SIG-M5 treated with dmso at 0.1 percent for 504 hours (cell line): ENCODE data around the gene SLIT3.

Source experiments
- DNase-seq: peaks from one replicate; lab custom pipeline; 2025; ENCODE audit not compliant: unreplicated experiment; lab: John Stamatoyannopoulos, UW

The SLIT3 gene

GRCh38 chr5:168669156-168669555 is 631.8 kb downstream of the SLIT3 start:
- no peak for DNase-seq

GRCh38 chr5:168668078-168668477 is 632.9 kb downstream of the SLIT3 start:
- DNase-seq, result no peak

GRCh38 chr5:168667301-168667840 is 633.6 kb downstream of the SLIT3 start:
- no peak for DNase-seq

GRCh38 chr5:168666356-168666755 is 634.6 kb downstream of the SLIT3 start:
- no peak for DNase-seq

- DNase-seq, result no peak
Measured at GRCh38 chr5:168663276-168664004, 637.5 kb downstream of the SLIT3 start.

GRCh38 chr5:168661593-168662485 is 639.1 kb downstream of the SLIT3 start:
- DNase-seq, result no peak

GRCh38 chr5:168660691-168661090 is 640.2 kb downstream of the SLIT3 start:
- no peak for DNase-seq

GRCh38 chr5:168659286-168659847 is 641.6 kb downstream of the SLIT3 start:
- no peak for DNase-seq

GRCh38 chr5:168658394-168658793 is 642.5 kb downstream of the SLIT3 start:
- DNase-seq, result no peak

- no peak for DNase-seq
Measured at GRCh38 chr5:168656633-168657032, 644.3 kb downstream of the SLIT3 start.

- no peak for DNase-seq
Measured at GRCh38 chr5:168655316-168655715, 645.6 kb downstream of the SLIT3 start.

- no peak for DNase-seq
Measured at GRCh38 chr5:168654211-168654721, 646.7 kb downstream of the SLIT3 start.

GRCh38 chr5:168653626-168654025 is 647.3 kb downstream of the SLIT3 start:
- no peak for DNase-seq

GRCh38 chr5:168651648-168652047 is 649.3 kb downstream of the SLIT3 start:
- DNase-seq, result peak; percentile 73

- no peak for DNase-seq
Measured at GRCh38 chr5:168649306-168649705, 651.6 kb downstream of the SLIT3 start.

GRCh38 chr5:168648576-168648975 is 652.4 kb downstream of the SLIT3 start:
- no peak for DNase-seq

GRCh38 chr5:168648016-168648415 is 652.9 kb downstream of the SLIT3 start:
- DNase-seq, result no peak

- DNase-seq, result peak; percentile 22
Measured at GRCh38 chr5:168647083-168647482, 653.9 kb downstream of the SLIT3 start.

GRCh38 chr5:168646335-168646734 is 654.6 kb downstream of the SLIT3 start:
- no peak for DNase-seq

- DNase-seq, result no peak
Measured at GRCh38 chr5:168645195-168645594, 655.7 kb downstream of the SLIT3 start.

- DNase-seq, result no peak
Measured at GRCh38 chr5:168642019-168642418, 658.9 kb downstream of the SLIT3 start.
